Neural progenitor cell (in vitro differentiated cells): ENCODE data around the gene NDUFS1. TPM values are rescaled to one million over a fixed set of nuclear protein-coding genes. Genes with fewer than 3 reads are reported as not detected.
"Not testable (repeated sequence)": the region's sequence is repeated elsewhere in the genome, so short reads cannot be mapped to it uniquely, and the experiment has no call there.

ENCODE experiments used
- DNase-seq: peaks from one replicate; pipeline ENCODE4 v3.0.0-alpha.2; 2016; ENCODE audit warnings: low spot score
- H2AFZ ChIP-seq: fragments of 200-600 bp; sonication (generic); replicated peaks from 2 replicates; pipeline ENCODE4 v1.6.1; 2016; ENCODE audit warnings: antibody characterized with exemption
- H3F3A ChIP-seq: fragments of 200-600 bp; sonication (generic); 2 replicates; pipeline ENCODE4 v1.6.1; 2016; ENCODE audit warnings: antibody characterized with exemption, low read depth
- H3K27ac ChIP-seq: fragments of 200-600 bp; sonication (generic); 2 replicates; pipeline ENCODE4 v1.5.1; 2016; ENCODE audit warnings: mild to moderate bottlenecking
- H3K27me3 ChIP-seq: fragments of 200-600 bp; sonication (generic); 2 replicates; pipeline ENCODE4 v1.6.1; 2016; ENCODE audit warnings: mild to moderate bottlenecking, moderate library complexity
- H3K36me3 ChIP-seq: fragments of 200-600 bp; sonication (generic); 2 replicates; pipeline ENCODE4 v1.5.1; 2016
- H3K4me1 ChIP-seq: fragments of 200-600 bp; sonication (generic); 2 replicates; pipeline ENCODE4 v1.6.1; 2016; ENCODE audit warnings: mixed run types
- H3K4me2 ChIP-seq: fragments of 200-600 bp; sonication (generic); 2 replicates; pipeline ENCODE4 v1.6.1; 2016
- H3K4me3 ChIP-seq: fragments of 200-600 bp; sonication (generic); 2 replicates; pipeline ENCODE4 v1.5.1; 2016
- H3K79me2 ChIP-seq: fragments of 200-600 bp; sonication (generic); 2 replicates; pipeline ENCODE4 v1.6.1; 2016; ENCODE audit warnings: low read depth
- H3K9ac ChIP-seq: fragments of 200-600 bp; sonication (generic); 2 replicates; pipeline ENCODE4 v1.6.1; 2016
- H3K9me3 ChIP-seq: fragments of 200-600 bp; sonication (generic); 2 replicates; pipeline ENCODE4 v1.5.1; 2016; ENCODE audit warnings: low read depth
- H4K20me1 ChIP-seq: fragments of 200-600 bp; sonication (generic); 2 replicates; pipeline ENCODE4 v1.6.1; 2016; ENCODE audit warnings: low read depth
- H3K27ac Mint-ChIP-seq: 3 replicates; pipeline ENCODE4 v1.8.0; 2021; ENCODE audit warnings: mixed read lengths
- H3K27me3 Mint-ChIP-seq: 2 replicates; pipeline ENCODE4 v1.8.0; 2022; ENCODE audit warnings: low read depth, mild to moderate bottlenecking, inconsistent platforms, moderate library complexity, mixed read lengths; ENCODE audit not compliant: insufficient read depth
- H3K36me3 Mint-ChIP-seq: 3 replicates; pipeline ENCODE4 v1.8.0; 2021; ENCODE audit warnings: mixed read lengths
- H3K4me1 Mint-ChIP-seq: 3 replicates; pipeline ENCODE4 v1.8.0; 2021; ENCODE audit warnings: mixed read lengths
- H3K4me3 Mint-ChIP-seq: 3 replicates; pipeline ENCODE4 v1.8.0; 2021; ENCODE audit warnings: mild to moderate bottlenecking, moderate library complexity, mixed read lengths
- H3K9me3 Mint-ChIP-seq: 3 replicates; pipeline ENCODE4 v1.8.0; 2020; ENCODE audit warnings: mixed read lengths
- CTCF ChIP-seq: fragments of 200-600 bp; sonication (generic); IDR thresholded peaks from 2 replicates; pipeline ENCODE4 v1.5.1; 2017; ENCODE audit warnings: antibody characterized with exemption, mild to moderate bottlenecking
- EZH2 ChIP-seq: fragments of 200-600 bp; sonication (generic); IDR thresholded peaks from 2 replicates; pipeline ENCODE4 v1.6.1; 2017; ENCODE audit warnings: antibody characterized with exemption, mild to moderate bottlenecking, moderate library complexity
- EZH2phosphoT487 ChIP-seq: fragments of 200-600 bp; sonication (generic); IDR thresholded peaks from 2 replicates; pipeline ENCODE4 v1.6.1; 2017; ENCODE audit warnings: antibody characterized with exemption
- total RNA-seq: library from RNA; depleted of rRNA; stranded (reverse); fragments of >200 nt; gene quantifications from 2 replicates; pipeline ENCODE4 v1.2.3, GENCODE V29; 2015; ENCODE audit warnings: low replicate concordance

NDUFS1 gene
- total RNA-seq, 1 donor from 2014 or later, result 115 TPM

GRCh38 chr2:206176901-206177300, 17.7 kb upstream of the NDUFS1 start:
- Mint-ChIP-seq H3K36me3 (peaks cover 4% of the 10 kb centered on the region), H3K4me3 (no peak overlapping the region), H3K27ac (no peak overlapping the region), H3K27me3 (peaks cover 2% of the 10 kb centered on the region), H3K4me1 (no peaks in the 10 kb centered on the region), H3K9me3 (peaks cover 4% of the 10 kb centered on the region)
- Histone ChIP-seq H3K4me1 (no peaks in the 10 kb centered on the region), H3K4me2 (no peak overlapping the region), H3K27ac (no peak overlapping the region), H3K27me3 (no peaks in the 10 kb centered on the region), H3K9ac (no peak overlapping the region), H3K9me3 (no peaks in the 10 kb centered on the region), H3F3A (no peaks in the 10 kb centered on the region), H3K79me2 (no peaks in the 10 kb centered on the region), H2AFZ (no peak overlapping the region), H3K4me3 (no peak overlapping the region), H4K20me1 (no peaks in the 10 kb centered on the region), H3K36me3 (peaks cover 4% of the 10 kb centered on the region)
- no peak for TF ChIP-seq CTCF
- no peak for TF ChIP-seq EZH2phosphoT487
- no peak for TF ChIP-seq EZH2
- no peak for DNase-seq

DNA sequence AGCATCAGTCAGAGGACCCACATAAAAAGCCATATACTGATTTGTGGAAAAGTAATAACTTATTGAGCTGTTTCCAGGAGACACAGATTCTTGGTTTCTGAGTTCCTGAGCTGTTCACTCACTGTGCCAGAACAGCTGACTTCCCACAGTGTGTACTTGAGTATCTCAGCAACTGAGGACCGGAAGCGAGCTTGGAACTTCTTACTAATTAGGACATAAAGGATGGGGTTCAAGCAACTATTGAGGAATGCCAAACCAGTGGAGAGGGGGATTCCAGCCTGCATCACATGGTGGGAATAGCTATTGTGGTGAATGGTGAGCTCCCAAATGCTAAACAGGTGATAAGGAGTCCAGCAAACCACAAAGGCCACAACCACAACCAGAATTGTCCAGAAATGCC, 16.9 kb upstream of the NDUFS1 start:
- Mint-ChIP-seq H3K27ac (no peak overlapping the region), H3K4me1 (no peaks in the 10 kb centered on the region), H3K27me3 (peaks cover 2% of the 10 kb centered on the region), H3K36me3 (peaks cover 4% of the 10 kb centered on the region), H3K9me3 (peaks cover 4% of the 10 kb centered on the region), H3K4me3 (no peak overlapping the region)
- Histone ChIP-seq H3K27me3 (no peaks in the 10 kb centered on the region), H3K9me3 (no peaks in the 10 kb centered on the region), H3K9ac (no peak overlapping the region), H3K79me2 (no peaks in the 10 kb centered on the region), H3K27ac (no peak overlapping the region), H3K4me2 (no peak overlapping the region), H2AFZ (no peak overlapping the region), H3K36me3 (peaks cover 4% of the 10 kb centered on the region), H4K20me1 (no peaks in the 10 kb centered on the region), H3K4me3 (no peak overlapping the region), H3K4me1 (no peaks in the 10 kb centered on the region), H3F3A (no peaks in the 10 kb centered on the region)
- TF ChIP-seq CTCF (no peak), EZH2 (no peak), EZH2phosphoT487 (no peak)
- DNase-seq, result no peak

- H3K4me1 ChIP-seq, result no peaks in the 10 kb centered on the region
- H3K27ac ChIP-seq, result no peak overlapping the region
- no peaks in the 10 kb centered on the region for H4K20me1 ChIP-seq
- H3K4me2 ChIP-seq, result no peak overlapping the region
- no peak overlapping the region for H3K27ac Mint-ChIP-seq
- DNase-seq, result no peak
- peaks cover 15% of the 10 kb centered on the region for H3K9me3 Mint-ChIP-seq
- H3K4me1 Mint-ChIP-seq, result no peaks in the 10 kb centered on the region
- no peak overlapping the region for H3K4me3 ChIP-seq
- no peaks in the 10 kb centered on the region for H3K27me3 Mint-ChIP-seq
- peaks cover 17% of the 10 kb centered on the region for H3K36me3 Mint-ChIP-seq
- H3K79me2 ChIP-seq, result no peaks in the 10 kb centered on the region
- no peaks in the 10 kb centered on the region for H3K27me3 ChIP-seq
- TF ChIP-seq EZH2, result no peak
- no peak for TF ChIP-seq EZH2phosphoT487
- no peak for TF ChIP-seq CTCF
- no peak overlapping the region for H3K4me3 Mint-ChIP-seq
- H3K36me3 ChIP-seq, result peaks cover 4% of the 10 kb centered on the region
- H3F3A ChIP-seq, result no peaks in the 10 kb centered on the region
- H3K9ac ChIP-seq, result no peak overlapping the region
- no peaks in the 10 kb centered on the region for H3K9me3 ChIP-seq
- no peak overlapping the region for H2AFZ ChIP-seq
Observed at GRCh38 chr2:206173147-206173546, 13.9 kb upstream of the NDUFS1 start.

GRCh38 chr2:206171624-206172397, 12.6 kb upstream of the NDUFS1 start:
- not testable (repeated sequence) for H3K9ac ChIP-seq, H3K27ac ChIP-seq, H3K4me2 ChIP-seq, H3K4me1 ChIP-seq, H3K4me1 Mint-ChIP-seq, H3K9me3 ChIP-seq, H3K27me3 ChIP-seq, H2AFZ ChIP-seq, DNase-seq, H4K20me1 ChIP-seq, H3K4me3 Mint-ChIP-seq, H3F3A ChIP-seq, H3K27ac Mint-ChIP-seq, H3K27me3 Mint-ChIP-seq, H3K36me3 ChIP-seq, H3K4me3 ChIP-seq, H3K79me2 ChIP-seq
- peaks cover 19% of the 10 kb centered on the region for H3K9me3 Mint-ChIP-seq
- H3K36me3 Mint-ChIP-seq, result peaks cover 23% of the 10 kb centered on the region

GRCh38 chr2:206168230-206168629, 9.0 kb upstream of the NDUFS1 start:
- not testable (repeated sequence) for H2AFZ ChIP-seq

More at GRCh38 chr2:206168230-206168629, 9.0 kb upstream of the NDUFS1 start:
- DNase-seq, H3F3A ChIP-seq, H3K36me3 ChIP-seq, H3K27me3 ChIP-seq, H3K4me1 Mint-ChIP-seq, H3K27ac ChIP-seq, H3K9me3 ChIP-seq, H3K27me3 Mint-ChIP-seq, H3K4me3 ChIP-seq, H3K9ac ChIP-seq, H3K4me1 ChIP-seq, H3K4me2 ChIP-seq, H4K20me1 ChIP-seq, H3K4me3 Mint-ChIP-seq, H3K27ac Mint-ChIP-seq: not testable (repeated sequence)
- H3K36me3 Mint-ChIP-seq, result peaks cover 29% of the 10 kb centered on the region
- peaks cover 15% of the 10 kb centered on the region for H3K9me3 Mint-ChIP-seq
- peaks cover 10% of the 10 kb centered on the region for H3K79me2 ChIP-seq
